ENCODE data around the gene AKAP8.
"Not testable (repeated sequence)": the region's sequence is repeated elsewhere in the genome, so short reads cannot be mapped to it uniquely, and the experiment has no call there.

DNA sequence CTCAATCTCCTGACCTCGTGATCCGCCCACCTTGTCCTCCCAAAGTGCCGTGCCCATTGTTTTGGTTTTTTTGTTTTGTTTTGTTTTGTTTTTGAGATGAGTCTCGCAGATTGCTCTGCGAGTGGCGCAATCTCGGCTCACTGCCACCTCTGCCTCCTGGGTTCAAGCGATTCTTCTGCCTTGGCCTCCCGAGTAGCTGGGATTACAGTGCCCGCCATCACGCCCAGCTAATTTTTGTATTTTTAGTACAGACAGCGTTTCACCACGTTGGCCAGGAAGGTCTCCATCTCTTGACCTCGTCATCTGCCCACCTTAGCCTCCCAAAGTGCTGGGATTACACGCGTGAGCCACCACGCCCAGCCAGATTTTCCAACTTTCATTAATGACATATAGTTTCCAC lies 15.7 kb upstream of the AKAP8 start:
- TF ChIP-seq, protein P1, sequence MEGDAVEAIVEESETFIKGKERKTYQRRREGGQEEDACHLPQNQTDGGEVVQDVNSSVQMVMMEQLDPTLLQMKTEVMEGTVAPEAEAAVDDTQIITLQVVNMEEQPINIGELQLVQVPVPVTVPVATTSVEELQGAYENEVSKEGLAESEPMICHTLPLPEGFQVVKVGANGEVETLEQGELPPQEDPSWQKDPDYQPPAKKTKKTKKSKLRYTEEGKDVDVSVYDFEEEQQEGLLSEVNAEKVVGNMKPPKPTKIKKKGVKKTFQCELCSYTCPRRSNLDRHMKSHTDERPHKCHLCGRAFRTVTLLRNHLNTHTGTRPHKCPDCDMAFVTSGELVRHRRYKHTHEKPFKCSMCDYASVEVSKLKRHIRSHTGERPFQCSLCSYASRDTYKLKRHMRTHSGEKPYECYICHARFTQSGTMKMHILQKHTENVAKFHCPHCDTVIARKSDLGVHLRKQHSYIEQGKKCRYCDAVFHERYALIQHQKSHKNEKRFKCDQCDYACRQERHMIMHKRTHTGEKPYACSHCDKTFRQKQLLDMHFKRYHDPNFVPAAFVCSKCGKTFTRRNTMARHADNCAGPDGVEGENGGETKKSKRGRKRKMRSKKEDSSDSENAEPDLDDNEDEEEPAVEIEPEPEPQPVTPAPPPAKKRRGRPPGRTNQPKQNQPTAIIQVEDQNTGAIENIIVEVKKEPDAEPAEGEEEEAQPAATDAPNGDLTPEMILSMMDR (conservative IDR thresholded peaks at IDR 0.05; ENCODE audit: low read depth, low read length): not testable (repeated sequence)
- not testable (repeated sequence) for TF ChIP-seq CHD1 (IDR thresholded peaks at IDR 0.05; ENCODE audit: low read depth, low read length); SMC3 (IDR thresholded peaks at IDR 0.05; ENCODE audit: low read depth, low read length); POLR2A (IDR thresholded peaks at IDR 0.05; ENCODE audit: low read depth, low read length); RAD21 (IDR thresholded peaks at IDR 0.05; ENCODE audit: low read length)
- TF ChIP-seq, protein P2, sequence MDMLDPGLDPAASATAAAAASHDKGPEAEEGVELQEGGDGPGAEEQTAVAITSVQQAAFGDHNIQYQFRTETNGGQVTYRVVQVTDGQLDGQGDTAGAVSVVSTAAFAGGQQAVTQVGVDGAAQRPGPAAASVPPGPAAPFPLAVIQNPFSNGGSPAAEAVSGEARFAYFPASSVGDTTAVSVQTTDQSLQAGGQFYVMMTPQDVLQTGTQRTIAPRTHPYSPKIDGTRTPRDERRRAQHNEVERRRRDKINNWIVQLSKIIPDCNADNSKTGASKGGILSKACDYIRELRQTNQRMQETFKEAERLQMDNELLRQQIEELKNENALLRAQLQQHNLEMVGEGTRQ (IDR thresholded peaks at IDR 0.05; ENCODE audit: low read depth, low read length): not testable (repeated sequence)

Measured in IMR-90 (cell line).